Activated effector memory CD4-positive, alpha-beta T cell treated with Interleukin-2 at 50 U/mL for 16 hours (primary cell): ENCODE results near the gene WNT2B.

Experiments used
- DNase-seq: peaks from one replicate; pipeline ENCODE4 v3.0.0-alpha.2; 2020

WNT2B gene

DNA sequence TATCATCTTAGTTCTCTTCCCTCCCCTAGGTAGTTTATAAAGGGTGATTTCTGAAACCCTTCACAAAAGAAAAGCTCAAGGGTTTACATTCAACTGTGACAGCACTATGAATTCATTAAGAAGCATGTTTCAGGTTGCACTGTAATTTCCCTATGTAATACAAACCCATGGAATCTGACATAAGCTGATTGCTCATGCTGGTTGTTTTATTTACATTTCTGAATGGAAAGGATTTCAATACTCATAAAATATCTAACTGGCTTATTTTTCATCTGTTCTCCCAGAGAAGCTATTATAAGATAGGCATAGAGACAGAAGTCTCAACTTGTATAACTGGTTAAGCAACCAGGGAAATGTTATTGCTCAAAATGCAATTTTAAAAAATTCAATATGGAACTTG is 20.5 kb downstream of the WNT2B start:
- no peak for DNase-seq

DNA sequence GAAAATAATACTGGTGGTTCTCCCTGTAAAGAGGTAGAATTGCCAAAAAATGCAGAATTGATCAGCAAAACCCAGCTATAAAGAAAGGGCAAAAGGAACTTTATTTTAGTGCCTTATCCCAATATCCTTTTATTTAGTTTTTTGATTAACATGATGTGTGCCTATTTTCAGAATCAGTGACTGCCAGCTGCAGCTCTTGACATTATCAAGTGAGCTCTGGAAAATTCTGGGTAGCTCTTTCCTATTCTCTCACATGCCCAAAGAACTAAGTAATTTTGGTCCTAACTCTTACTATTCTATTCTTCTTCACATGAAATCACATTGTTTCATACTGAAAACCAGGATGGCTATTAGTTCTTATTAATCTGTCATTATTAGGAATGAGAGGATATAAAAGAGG is 22.1 kb downstream of the WNT2B start:
- DNase-seq = no peak

DNA sequence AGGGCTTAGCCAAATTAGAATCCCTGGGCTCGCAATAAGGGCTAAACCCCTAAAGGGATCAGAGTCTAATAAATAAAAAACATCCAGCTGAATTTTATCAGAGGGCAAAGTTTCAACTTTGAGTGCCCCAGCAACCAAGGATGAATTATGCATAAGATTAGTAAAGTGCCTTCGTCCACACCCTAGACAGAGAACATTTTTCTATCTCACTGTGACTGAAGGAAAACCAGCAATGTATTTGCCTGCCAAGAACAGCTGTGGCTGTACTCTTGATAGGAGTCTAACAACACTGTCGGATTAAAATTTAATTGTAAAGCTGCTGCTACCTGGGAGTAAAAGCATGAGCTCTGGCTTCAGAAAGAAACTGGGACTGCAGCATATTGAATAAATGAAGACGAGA is 23.3 kb downstream of the WNT2B start:
- DNase-seq = no peak

DNA sequence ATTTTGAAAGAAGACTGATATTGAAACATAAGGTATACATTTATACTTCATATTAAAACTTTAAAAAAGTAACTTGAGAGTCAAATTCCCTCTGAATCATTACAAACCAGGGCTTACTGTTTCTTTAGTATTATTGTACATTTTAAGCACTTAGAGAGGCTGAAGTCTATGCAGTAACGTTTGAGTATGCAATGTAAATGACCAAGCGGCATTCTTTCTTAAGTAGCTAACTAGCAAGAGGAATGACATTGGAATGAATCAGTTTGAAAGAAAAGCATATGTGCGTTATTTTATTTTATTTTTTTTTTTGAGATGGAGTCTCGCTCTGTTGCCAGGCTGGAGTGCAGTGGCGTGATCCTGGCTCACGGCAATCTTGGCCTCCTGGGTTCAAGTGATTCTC is 24.3 kb downstream of the WNT2B start:
- DNase-seq = no peak

DNA sequence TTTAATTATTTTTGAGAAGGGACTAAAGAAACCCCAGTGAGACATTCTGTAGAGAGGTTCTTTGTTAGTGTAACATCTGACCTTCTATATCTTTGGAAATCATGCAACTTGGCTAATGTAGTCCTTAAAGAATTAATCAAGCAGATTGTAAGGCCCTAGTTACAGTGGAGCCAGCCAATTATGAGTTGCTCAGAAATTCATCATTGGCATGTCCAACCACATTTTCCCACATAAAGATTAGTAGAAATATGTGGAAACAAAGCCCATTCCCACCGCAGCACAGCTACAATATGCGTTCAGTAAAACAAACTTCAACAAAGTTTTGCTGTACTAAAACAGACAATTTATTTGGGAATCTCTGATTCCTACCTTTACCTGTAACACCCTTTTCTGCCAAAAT is 27.8 kb downstream of the WNT2B start:
- DNase-seq = no peak

DNA sequence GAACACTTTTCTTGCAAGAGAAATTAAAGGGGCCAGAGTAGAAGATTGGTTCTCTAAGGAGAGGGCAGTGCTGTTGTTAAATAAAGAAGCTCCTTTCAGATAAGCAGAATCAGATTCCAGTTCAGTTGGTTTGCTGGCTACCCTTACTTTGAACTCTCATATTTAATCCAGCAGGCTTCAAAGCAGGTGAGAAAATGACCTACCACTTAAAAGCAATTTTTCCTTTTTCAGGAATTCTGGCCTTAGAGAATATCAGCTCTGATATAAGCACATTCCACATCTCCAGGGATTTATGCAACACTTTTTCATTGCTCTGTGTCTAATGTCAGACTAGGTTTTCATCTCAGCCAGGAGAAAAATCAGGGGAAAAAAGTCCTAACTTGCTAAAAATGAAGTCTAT is 28.7 kb downstream of the WNT2B start:
- DNase-seq = no peak

DNA sequence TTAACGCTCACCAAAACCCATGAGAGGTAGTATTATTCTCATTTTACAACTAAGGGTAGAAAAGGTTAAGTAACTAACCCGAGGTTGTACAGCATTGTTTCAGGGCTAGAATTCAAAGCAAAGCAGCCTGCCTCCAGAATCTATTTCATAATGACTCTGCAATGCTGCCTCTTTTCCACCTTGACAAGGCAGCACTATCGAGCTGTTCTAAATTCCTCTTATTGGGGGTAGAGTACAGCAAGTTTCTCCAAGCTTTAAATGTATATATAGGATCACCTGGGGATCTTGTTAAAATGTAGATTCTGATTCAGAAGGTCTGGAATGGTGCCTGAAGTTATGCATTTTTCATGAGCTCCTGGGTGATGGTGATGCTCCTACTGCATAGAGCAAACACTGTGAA is 30.1 kb downstream of the WNT2B start:
- no peak for DNase-seq

DNA sequence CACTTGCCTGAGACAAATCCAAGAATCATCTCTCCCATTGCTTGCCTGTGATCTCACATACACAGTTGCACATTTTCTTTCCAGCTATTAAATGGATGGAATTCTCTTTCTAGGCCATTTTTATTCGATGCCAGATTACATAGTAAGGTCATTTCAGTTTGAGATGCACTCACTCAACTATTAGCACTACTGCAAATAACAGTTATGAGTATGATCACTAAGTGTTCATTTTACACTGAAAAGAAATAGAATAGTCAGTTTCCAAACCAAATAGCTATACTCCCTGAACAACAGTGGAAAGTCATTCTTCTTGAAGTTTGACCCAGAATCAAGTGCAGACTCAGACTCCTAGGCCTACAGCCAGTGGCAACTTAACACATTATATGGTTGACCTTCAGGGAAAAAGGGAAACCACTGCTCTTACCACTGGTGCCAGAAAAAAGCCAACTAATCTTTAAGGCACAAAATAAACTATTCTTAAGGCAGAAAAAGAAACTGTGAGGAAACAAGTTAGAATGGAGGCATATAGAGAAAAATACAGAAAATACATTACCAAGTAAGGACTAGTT is 31.5 kb downstream of the WNT2B start:
- no peak for DNase-seq

DNA sequence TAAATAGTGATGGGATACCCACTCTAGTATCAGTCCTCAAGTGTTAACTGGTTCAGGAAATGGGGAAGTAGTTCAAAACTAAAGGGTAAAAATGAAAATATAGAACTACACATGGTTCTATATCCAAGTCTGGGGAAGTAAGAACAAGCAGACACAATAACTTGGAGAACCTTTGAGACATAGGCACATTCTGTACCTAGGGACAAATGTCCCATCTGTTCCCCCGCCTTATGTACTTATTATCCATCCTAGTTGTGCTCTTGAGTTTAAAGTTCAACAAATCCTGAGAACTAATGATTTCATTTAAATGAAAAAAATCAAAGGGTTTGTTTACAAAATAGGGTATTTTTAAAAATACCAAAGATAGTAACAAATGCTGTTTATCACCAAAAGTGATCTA is 32.5 kb downstream of the WNT2B start:
- DNase-seq = no peak

GRCh38 chr1:112542206-112542973 is 33.6 kb downstream of the WNT2B start:
- no peak for DNase-seq

DNA sequence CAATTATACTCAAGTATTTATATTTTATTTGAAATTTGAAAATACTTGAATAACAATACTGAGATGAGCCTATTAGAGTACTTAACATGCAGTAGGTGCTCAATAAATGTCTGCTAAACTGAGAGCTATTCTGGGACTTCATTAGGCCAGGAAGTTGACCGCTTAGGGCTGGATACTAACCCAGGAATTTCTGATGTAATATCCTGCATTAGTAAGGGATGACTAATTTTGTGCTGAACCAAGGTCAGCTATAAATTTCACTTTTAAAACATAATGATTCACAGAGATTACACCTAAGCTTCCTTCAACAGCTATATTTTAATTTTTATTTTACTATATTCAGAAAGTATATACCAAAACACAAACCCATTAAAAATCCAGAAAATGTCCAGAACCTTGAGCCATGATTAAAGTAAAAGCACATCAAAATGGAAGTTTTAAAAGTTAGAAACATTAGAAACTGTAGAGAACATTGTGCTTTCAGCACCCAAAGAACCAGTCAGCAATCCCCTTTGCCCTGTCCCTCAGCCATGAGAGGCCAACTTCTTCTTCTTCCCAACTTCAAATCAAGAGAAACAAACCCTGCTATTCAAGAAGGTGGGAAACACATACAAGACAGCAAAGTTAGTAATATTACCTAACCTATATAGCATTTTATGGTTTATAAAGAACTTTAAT is 35.4 kb downstream of the WNT2B start:
- DNase-seq = no peak

DNA sequence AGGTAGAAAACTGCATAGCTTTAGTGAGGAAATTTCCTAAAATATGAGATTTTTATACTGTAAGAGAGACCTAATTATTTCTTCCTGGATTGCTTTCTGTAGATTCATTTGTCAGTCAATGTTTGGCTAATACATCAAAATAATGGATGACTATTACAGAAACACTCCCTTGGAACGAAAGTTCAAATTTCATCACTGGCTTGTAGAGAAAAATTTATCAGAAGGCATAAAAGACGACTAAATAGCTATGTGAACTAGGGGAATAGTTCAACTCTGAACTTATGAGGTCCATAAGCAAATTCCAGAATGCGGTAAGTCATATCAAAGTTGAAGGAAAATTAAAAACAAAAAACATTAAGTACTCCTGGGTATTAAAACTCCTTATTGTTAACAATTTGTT is 36.0 kb downstream of the WNT2B start:
- no peak for DNase-seq

DNA sequence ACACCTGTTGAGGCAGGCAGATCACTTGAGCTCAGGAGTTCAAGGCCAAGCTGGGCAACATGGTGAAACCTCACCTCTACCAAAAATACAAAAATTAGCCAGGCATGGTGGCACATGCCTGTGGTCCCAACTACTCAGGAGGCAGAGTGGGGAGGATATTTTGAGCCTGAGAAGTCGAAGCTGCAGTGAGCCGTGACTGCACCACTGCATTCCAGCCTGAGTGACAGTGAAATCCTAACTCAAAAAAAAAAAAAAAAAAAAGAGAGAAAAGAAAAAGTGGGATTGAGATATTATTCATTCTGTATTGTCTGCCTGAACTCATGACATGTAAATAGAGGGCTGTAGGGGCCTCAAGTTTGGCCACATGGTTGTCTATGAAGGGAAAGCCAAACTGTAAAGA is 37.3 kb downstream of the WNT2B start:
- no peak for DNase-seq

DNA sequence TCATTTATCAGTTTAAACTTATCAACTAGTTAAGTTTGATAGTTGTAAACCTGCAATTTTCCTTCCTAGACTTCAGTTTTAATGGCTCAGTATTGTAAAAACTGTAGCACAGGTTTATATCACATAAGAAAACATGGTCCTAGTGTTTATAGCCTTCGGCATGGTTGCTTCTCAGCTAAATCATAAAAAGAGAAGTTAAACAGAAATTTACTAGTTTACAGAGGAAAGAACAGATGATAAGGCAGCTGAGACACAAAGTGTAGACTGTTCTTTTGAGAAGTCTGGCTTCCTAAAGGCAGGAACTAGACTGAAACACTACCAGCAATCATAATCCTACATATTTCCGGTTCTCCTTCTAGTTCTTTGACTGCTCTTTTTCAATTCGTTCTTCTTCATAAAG is 39.8 kb downstream of the WNT2B start:
- DNase-seq = no peak

- DNase-seq = no peak
Measured at GRCh38 chr1:112549590-112549989, 40.8 kb downstream of the WNT2B start.

DNA sequence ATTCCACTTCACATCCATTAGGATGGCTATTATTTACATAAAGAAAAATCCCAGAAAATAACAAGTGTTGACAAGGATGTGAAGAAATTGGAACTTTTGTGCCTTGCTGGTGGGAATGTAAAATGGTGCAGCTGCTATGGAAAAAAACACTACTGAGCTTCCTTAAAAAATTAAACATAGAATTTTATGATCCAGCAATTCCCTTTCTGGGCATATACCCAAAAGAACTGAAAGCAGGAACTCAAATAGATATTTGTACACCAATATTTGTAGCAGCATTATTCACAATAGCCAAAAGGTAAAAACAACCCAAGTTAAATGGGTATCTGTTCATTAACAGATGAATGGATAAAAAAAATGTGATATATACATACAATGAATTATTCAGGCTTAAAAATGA is 45.6 kb downstream of the WNT2B start:
- DNase-seq = no peak

DNA sequence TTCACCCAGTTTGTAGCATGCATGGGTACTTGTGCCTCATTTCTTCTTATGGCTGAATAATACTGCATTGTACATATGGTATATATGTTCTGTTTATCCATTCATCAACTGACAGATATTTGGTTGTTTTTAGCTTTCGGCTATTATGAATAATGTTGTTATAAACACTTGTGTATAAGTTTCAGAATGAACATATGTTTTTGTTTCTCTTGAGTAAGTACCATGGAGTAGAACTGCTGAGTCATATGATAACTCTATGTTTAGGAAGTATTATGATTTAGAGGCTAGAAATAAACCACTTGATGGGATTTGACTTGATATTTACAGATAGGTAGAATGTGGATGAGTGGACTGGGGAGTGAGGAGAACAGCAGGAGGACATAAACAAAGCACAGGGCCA is 48.6 kb downstream of the WNT2B start:
- no peak for DNase-seq

GRCh38 chr1:112558634-112559033 is 49.9 kb downstream of the WNT2B start:
- no peak for DNase-seq

GRCh38 chr1:112563341-112563740 is 54.6 kb downstream of the WNT2B start:
- DNase-seq = no peak

GRCh38 chr1:112564081-112564480 is 55.3 kb downstream of the WNT2B start:
- no peak for DNase-seq

DNA sequence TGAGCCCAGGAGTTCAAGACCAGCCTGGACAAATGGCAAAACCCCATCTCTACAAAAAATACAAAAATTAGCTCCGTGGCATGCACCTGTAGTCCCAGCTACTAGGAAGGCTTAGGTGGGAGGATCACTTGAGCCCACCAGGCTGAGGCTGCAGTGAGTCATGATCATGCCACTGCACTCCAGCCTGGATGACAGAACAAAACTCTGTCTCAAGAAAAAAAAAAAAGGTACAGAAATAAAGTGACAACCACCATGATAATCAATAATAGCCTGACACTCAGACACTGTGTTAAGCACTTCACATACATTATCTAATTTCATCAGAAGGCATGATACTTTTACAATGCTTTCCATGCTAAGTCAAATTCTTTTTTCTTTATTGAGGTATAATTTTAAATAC is 57.0 kb downstream of the WNT2B start:
- no peak for DNase-seq

GRCh38 chr1:112575154-112575804 is 66.5 kb downstream of the WNT2B start:
- no peak for DNase-seq

DNA sequence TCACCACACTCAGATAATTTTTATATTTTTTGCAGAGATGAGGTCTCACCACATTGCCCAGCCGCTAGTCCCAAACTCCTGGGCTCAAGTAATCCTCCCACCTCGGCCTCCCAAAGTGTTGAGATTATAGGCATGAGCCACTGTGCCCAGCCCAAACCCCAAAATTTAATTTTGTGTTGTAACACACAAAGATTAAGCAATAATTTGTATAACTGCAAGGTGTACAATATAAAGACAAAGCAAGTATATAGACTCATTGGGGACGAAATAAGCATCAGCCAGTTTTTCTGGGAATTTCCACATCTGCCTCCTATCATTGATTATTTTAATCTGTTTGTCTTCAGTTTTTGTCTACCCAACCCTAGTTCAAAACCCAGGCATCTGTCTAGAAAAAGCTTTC is 67.5 kb downstream of the WNT2B start:
- no peak for DNase-seq
